ENCODE results near the gene TM4SF18.

DNA sequence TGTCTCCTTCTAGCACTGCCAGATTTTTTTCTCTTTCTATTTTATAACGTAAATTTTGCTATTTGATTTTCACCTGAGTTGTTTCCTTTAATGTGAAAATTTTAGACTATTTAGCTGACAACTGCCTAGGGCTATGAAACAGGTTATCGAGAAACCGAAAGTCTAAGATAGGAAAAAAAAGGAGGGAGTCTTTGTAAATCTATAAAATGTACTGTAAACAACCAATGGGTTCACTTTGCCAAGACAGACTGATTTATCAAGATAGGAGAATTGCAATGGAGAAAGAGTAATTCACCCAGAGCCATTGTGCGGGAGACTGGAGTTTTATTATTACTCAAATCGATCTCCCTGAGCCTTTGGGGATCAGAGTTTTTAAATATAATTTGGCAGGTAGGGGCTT lies 50.0 kb downstream of the TM4SF18 start:
- TF ChIP-seq GATA2 (IDR thresholded peaks at IDR 0.05; ENCODE audit: low read depth, low read length) (no peak), GATA3 (IDR thresholded peaks at IDR 0.05; ENCODE audit: low read depth, low read length) (no peak)
